GM18873 (cell line): ENCODE results near the gene CADM2.

ENCODE experiments used
- ATAC-seq: cut with Tn5 transposase; IDR thresholded peaks from one replicate; pipeline ENCODE4 v1.9.1; 2021; ENCODE audit warnings: mild to moderate bottlenecking, moderate library complexity, moderate number of reproducible peaks; ENCODE audit not compliant: unreplicated experiment, low FRiP score

Gene CADM2

GRCh38 chr3:85533586-85533985 lies 574.8 kb downstream of the CADM2 start:
- ATAC-seq, result no peak

DNA sequence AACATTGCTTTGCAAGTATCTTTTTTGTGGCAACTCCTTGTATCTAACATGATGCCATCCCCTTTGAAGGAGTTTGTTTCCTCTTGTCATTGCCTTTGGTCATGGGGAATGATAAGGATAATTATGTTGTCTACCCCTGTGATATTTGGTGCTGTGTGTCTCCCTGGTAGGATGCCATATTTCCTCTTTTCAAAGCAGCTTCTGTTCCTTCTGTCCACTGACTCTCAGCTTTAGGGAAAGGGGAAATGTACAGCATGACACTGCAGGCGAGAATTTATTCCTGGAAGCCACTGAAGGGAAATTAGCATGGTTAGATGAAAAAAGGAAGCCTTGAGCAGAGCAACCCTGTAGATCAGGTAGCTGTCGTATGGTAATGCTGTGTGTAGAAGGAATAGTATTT lies 576.7 kb downstream of the CADM2 start:
- ATAC-seq, result no peak

DNA sequence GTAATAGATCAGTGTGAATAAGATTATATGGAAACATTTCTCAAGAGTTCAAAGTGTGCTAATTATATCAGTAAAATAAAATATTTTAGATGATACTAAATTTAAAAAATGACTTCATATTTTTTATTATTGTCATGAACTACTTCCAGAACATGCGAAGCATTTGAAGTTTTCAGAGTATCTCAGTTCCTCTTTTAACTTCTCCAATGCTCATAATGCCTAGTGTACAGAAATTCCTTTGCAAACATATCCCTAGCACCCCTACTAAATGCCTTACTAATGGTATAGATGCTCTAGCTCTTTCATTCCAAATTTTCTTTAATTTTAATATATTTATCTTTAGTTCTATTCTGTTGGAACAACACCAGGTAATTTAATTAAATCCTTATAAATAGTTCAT lies 580.4 kb downstream of the CADM2 start:
- ATAC-seq, result no peak

DNA sequence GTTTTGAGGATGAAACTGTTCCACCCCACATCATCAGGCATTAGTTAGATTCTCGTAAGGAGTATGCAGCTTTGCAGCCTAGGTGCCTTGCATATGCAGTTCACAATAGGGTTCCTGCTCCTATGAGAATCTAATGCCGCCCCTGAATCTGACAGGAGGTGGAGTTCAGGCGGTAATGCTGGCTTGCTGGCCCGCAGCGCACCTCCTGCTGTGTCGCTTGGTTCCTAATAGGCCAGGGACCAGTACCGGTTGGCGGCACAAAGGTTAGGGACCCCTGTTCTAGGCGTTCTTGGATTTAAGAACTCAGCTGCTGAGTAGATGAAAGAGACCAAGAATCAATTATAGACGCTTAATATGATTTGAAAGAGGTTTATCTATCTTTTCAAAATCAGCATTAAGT lies 595.4 kb downstream of the CADM2 start:
- ATAC-seq, result no peak

DNA sequence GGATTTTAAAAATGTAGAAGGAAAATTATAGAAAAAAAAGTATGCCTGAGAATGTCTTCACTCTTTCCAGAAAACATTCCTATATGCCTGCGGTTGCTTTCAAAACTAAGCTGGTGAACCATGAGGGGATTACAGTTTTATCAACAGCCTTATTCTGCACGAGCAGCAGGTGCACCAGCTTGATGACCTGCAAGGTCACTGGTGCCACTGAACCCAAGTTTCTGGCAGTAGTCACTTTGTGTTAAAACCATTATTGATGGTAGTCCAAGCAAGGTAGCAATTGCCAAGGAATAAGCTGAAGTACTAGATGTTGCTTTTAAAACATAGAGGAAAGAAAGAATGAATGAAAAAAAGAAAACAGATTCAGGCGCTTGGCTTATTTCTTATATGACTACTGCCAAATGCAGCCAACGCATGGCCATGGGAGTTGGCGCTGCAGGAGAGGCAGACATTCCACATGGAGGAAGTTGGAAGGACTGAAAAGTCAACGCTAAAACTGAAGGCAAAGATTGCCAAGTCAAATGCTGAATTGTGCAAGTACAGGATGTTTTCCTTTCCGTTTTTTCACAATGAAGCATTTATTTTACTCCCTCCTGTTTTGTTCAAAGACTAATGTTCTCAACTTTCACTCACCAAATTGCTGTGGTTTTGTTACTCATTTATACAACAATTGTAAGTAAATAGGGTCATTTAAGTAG lies 601.4 kb downstream of the CADM2 start:
- ATAC-seq, result no peak

GRCh38 chr3:85567071-85567676 lies 608.4 kb downstream of the CADM2 start:
- no peak for ATAC-seq

- ATAC-seq, result no peak
These were observed 612.0 kb downstream of the CADM2 start for GRCh38 chr3:85570819-85571218.

DNA sequence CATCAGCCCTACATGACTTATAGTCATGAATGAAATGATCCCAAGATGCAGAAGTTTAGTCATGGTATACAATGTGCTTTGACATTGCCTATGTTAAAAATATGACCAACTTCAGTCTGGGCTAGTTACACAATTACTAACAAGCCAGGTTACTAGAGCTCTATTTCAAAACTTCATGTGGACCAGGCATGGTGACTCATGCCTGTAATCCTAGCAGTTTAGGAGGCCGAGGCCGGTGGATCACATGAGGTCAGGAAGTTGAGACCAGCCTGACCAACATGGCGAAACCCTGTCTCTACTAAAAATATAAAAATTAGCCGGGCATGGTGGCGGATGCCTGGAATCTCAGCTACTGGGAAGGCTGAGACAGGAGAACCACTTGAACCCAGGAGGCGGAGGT lies 613.0 kb downstream of the CADM2 start:
- ATAC-seq, result no peak

GRCh38 chr3:85572426-85572825 lies 613.6 kb downstream of the CADM2 start:
- ATAC-seq, result no peak

- no peak for ATAC-seq
These were observed 614.2 kb downstream of the CADM2 start for GRCh38 chr3:85572978-85573377.

DNA sequence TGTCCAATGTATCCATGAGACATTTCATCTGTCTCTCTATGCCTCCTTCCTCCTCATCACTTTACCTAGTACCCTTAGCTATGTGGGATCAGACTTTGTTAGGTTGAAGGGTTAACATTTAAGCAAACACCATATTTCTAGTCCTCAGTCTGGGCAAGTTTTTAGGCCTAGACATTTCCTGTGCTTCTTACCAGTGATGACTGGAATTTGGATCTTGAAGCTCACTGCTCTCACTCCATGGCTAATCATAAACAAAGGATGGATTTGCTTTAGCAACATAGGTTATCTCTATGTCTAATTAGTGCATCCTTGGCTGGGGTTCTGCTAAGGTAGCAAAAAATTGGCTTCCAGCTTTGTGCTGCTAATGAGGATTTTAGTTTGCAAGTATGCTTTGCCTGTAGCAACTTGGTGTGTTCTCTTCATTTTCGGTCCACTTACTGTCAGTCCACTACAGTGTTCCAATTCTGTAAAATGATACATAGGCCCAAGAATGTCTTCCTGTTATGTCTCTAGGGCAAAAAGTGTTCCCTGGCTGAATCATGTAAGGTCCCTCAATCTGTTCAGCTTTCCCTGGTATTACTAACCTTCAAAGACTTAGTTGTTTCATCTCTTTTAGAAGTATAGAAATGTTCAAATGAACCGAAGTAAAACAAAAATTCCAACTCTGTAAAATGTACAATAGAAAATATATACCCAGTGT lies 615.4 kb downstream of the CADM2 start:
- no peak for ATAC-seq

GRCh38 chr3:85576091-85576690 lies 617.4 kb downstream of the CADM2 start:
- ATAC-seq, result peak; percentile 80

- ATAC-seq, result no peak
These were observed 618.0 kb downstream of the CADM2 start for GRCh38 chr3:85576697-85577200.

DNA sequence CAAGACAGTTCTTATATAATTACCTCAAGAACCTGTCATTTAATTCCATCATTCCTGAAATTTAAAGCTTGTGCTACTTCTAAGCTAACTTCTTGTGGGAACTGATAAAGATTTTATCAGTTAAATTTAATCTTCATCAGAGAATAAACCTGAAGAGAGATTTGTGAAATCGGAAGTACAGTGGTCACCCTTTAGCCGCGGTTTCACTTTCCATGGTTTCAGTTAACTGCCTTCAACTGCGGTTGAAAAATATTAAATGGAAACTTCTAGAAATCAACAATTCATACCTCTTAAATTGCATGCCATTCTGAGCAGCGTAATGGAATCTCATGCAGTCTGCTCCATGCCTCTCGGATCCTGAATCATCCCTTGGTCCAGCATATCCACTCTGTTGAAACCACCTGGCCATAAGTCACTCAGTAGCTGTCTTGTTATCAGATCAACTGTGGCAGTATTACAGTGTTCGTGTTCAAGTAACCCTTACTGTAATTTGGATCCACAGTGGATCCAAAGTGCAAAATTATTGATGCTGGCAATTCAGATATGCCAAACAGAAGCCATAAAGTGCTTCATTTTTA lies 626.1 kb downstream of the CADM2 start:
- ATAC-seq, result peak; percentile 47

DNA sequence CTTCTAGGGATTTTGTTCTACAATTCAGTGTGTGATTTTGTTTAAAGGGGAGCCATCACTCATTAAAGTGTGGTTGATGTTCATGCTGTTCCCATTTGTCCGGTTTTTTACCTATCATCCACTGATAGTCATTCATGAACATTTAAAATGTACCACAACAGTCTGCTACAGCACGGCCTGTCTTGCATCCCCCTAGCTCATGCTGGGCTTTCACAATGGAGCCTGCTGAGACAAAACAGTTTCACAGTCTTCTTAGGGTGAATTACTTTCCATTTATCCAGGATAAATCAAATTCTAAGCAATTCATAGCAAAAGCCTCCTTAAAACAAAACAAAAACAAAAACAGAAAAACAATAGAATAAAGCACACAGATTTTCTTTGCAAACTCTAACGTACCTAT lies 627.2 kb downstream of the CADM2 start:
- no peak for ATAC-seq

DNA sequence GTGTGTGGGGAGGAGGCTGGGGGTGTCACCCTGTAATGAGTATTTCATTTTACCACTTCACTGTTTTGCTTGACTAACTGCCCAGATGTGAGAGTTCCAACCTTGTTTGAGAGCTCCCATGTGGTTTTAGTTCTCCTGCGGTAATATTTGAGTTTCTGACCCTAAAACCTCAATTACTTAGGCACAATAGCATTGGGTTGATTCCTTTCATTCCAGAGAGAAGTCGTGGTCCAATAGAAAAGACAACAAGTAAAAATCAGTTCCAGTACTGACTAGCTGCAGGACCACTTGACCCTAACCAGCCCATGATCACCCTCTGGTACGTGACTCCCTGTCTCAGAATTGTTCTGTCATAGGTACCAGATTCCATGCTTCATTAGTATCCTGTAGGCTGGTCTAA lies 630.4 kb downstream of the CADM2 start:
- no peak for ATAC-seq

GRCh38 chr3:85591451-85591850 lies 632.7 kb downstream of the CADM2 start:
- no peak for ATAC-seq

DNA sequence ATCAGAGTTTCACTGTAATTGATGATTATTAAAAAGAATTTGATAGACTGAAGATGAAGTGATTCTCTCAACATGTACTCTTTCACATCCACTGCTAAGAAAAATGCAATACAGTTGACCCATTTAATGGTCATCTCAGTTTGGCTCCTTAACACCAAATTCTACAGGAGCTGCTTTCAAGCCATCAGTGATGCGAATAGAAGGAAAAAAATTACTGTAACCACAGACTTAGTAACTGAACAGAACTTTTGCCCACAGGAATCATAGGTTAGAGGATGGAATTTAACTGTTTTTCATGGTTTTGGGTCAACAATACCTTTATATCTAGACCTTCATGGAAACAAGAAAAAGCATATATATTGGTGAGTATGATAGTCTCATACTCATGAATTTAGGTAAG lies 633.5 kb downstream of the CADM2 start:
- no peak for ATAC-seq

DNA sequence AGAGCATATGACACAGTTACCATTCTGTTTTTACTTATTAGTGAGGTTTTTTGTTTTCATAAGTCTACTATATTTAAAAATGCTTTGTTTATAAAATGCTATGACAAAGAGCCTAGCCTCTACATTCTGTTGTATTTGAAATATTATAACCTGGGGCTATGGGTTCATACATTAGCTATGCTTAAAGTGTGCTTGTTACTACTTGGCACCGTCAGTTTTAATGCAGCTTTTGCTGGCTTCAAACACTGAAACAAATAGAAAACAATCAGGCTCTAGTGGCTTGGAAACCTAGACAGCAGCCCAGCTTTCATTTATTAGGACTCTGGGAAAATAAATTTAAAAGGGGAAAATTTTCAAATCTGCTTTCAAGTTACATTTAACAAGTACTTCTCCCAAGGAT lies 635.9 kb downstream of the CADM2 start:
- ATAC-seq, result no peak

DNA sequence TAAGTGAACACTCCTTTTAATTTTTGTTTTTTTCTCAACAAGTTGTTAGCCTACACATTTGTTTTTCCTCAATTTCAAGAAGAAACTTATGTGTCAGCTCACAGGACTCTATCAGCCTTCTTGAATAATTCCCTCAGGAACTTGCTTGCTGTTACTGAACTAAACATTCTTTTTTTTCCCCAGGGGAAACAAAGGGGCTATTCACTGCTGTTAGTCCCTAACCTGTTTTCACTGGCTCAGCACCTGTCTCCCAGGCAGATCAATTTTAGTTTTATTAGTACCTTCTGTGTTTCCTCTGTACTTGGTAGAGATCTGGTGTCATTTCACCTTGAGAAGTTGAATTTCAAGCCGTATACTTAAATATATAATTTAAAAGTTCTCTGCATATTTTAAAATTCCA lies 644.6 kb downstream of the CADM2 start:
- no peak for ATAC-seq

- ATAC-seq, result no peak
These were observed 645.9 kb downstream of the CADM2 start for GRCh38 chr3:85604641-85605040.
